MM.1S (cell line): ENCODE data around the gene TUBGCP3.

ENCODE experiments used
- DNase-seq: peaks from one replicate; pipeline ENCODE4 v3.0.0-alpha.2; 2015
- H2AFZ ChIP-seq: fragments of 300-600 bp; sonication (generic); 2 replicates; pipeline ENCODE4 v1.6.0; 2016; ENCODE audit warnings: antibody characterized with exemption, low read length
- H3F3A ChIP-seq: fragments of 300-600 bp; sonication (generic); 2 replicates; pipeline ENCODE4 v1.6.1; 2016; ENCODE audit warnings: mild to moderate bottlenecking, antibody characterized with exemption, low read length, moderate library complexity, mixed read lengths; ENCODE audit not compliant: insufficient read depth
- H3K27ac ChIP-seq: fragments of 300-600 bp; sonication (generic); 2 replicates; pipeline ENCODE4 v1.5.1; 2016; ENCODE audit warnings: mild to moderate bottlenecking, low read length
- H3K27me3 ChIP-seq: fragments of 300-600 bp; sonication (generic); replicated peaks from 2 replicates; pipeline ENCODE4 v1.6.0; 2016; ENCODE audit warnings: low read length; ENCODE audit not compliant: insufficient read depth
- H3K36me3 ChIP-seq: fragments of 300-600 bp; sonication (generic); replicated peaks from 2 replicates; pipeline ENCODE4 v1.6.1; 2016; ENCODE audit warnings: mild to moderate bottlenecking, low read length, mixed read lengths; ENCODE audit not compliant: insufficient read depth
- H3K4me1 ChIP-seq: fragments of 300-600 bp; sonication (generic); 2 replicates; pipeline ENCODE4 v1.6.1; 2016; ENCODE audit warnings: low read length, mixed read lengths
- H3K4me2 ChIP-seq: fragments of 300-600 bp; sonication (generic); 2 replicates; pipeline ENCODE4 v1.6.0; 2016; ENCODE audit warnings: low read depth, low read length
- H3K4me3 ChIP-seq: fragments of 300-600 bp; sonication (generic); 2 replicates; pipeline ENCODE4 v1.5.1; 2016; ENCODE audit warnings: low read length, mixed read lengths
- H3K79me2 ChIP-seq: fragments of 300-600 bp; sonication (generic); 2 replicates; pipeline ENCODE4 v1.6.1; 2016; ENCODE audit warnings: mixed run types, low read length, mixed read lengths
- H3K9ac ChIP-seq: fragments of 300-600 bp; sonication (generic); 2 replicates; pipeline ENCODE4 v1.6.1; 2016; ENCODE audit warnings: low read length, mixed read lengths
- H3K9me2 ChIP-seq: fragments of 300-600 bp; sonication (generic); replicated peaks from 2 replicates; pipeline ENCODE4 v1.6.1; 2016; ENCODE audit warnings: mild to moderate bottlenecking, low read length, mixed read lengths; ENCODE audit not compliant: insufficient read depth
- H3K9me3 ChIP-seq: fragments of 300-600 bp; sonication (generic); replicated peaks from 2 replicates; pipeline ENCODE4 v1.6.1; 2016; ENCODE audit warnings: mild to moderate bottlenecking, low read length, mixed read lengths; ENCODE audit not compliant: insufficient read depth
- H4K20me1 ChIP-seq: fragments of 300-600 bp; sonication (generic); 2 replicates; pipeline ENCODE4 v1.6.1; 2016; ENCODE audit warnings: mild to moderate bottlenecking, low read length, moderate library complexity, mixed read lengths; ENCODE audit not compliant: insufficient read depth
- CTCF ChIP-seq: fragments of 300-600 bp; sonication (generic); IDR thresholded peaks from 2 replicates; pipeline ENCODE4 v1.5.1; 2016; ENCODE audit warnings: antibody characterized with exemption, low read length, mixed read lengths
- EZH2 ChIP-seq: fragments of 300-600 bp; sonication (generic); optimal IDR thresholded peaks from 2 replicates; pipeline ENCODE3; 2017; ENCODE audit warnings: low read depth, mild to moderate bottlenecking, antibody characterized with exemption, low read length, mixed read lengths
- EZH2phosphoT487 ChIP-seq: fragments of 300-600 bp; sonication (generic); IDR thresholded peaks from 2 replicates; pipeline ENCODE4 v1.6.1; 2018; ENCODE audit warnings: antibody characterized with exemption, low read length

The TUBGCP3 gene

DNA sequence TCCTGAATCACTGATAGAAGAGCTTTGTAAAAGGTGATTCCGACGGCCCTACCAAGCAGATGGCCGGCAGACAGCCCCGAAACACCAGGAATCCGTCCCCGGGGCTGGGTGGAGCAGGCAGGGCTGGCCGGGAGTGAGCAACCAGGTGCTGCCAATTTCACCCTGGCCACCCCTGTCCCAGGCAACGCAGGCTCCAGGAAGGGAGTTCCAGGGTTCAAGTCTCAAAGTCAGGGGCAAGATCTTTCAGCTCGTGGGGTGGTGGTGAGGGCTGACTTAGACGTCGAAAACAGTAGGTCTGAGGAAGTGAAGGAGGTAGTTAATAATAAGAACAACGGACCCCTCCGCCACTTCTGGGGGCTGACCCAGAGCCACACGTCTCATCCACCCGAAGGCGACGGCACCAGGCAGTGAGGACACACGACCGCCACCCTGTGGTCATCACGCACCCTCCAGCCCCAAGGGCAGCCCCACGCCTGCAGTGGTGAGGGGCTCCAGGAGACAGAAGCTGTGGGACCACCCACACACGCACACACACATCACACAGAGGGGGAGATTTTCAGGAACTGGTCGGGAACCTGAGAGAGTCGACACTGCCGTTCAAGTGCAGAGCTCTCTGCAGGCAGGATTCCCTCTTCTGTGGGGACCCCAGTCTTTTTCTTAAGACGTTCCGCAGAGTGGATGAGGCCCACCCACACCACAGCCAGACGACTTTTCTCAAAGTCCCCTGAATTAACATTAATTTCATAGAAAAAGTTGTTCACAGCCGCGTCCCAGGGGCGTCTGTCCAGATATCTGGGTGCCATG is 144.6 kb downstream of the TUBGCP3 start:
- DNase-seq: no peak
- Histone ChIP-seq H3K27me3 (peaks cover 45% of the 10 kb centered on the region), H3K9ac (no peak overlapping the region), H4K20me1 (no peaks in the 10 kb centered on the region), H3K79me2 (no peaks in the 10 kb centered on the region), H3K9me3 (no peaks in the 10 kb centered on the region), H3K27ac (no peak overlapping the region), H3K9me2 (no peaks in the 10 kb centered on the region), H3K4me2 (no peak overlapping the region), H2AFZ (0 out of 2 replicates have a peak overlapping the region, but pooled peaks have one; percentile 0), H3K36me3 (no peaks in the 10 kb centered on the region), H3F3A (no peaks in the 10 kb centered on the region), H3K4me1 (0 out of 2 replicates have a peak, but pooled peaks cover 6% of the 10 kb centered on the region), H3K4me3 (no peak overlapping the region)
- TF ChIP-seq EZH2phosphoT487: no peak
- TF ChIP-seq CTCF: peak; percentile 31

DNA sequence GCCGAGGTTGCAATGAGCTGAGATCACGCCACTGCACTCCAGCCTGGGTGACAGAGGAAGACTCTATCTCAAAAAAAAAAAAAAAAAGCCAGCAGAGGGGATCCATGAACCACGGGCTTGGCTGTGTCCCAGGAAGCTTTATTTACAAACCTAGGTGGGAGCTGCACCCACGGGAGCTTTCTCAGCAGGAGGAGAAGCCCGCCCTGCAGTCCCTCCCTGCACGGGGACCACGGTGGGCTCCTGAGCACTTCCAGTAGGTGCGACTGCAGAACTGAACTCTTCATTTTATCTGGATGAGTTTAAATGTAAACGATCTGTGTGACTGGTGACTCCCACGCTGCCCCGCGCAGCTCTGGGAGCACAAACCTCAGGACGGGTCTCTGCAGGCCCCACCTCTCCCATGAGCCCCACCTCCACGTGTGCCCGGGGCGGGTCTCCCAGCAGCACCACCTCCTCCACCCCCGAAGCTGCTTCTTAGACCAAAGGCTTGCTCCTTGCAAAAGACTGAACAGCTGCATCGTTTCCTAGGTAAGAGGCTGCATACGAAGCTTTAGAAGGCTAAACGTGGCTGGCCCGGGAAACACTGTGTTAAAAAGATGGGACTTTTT is 145.4 kb downstream of the TUBGCP3 start:
- no peaks in the 10 kb centered on the region for H3K9me2 ChIP-seq
- H3K27ac ChIP-seq: no peak overlapping the region
- H3K27me3 ChIP-seq: peaks cover 37% of the 10 kb centered on the region
- no peak for TF ChIP-seq CTCF
- no peak for TF ChIP-seq EZH2phosphoT487
- TF ChIP-seq EZH2: no peak
- no peaks in the 10 kb centered on the region for H3K79me2 ChIP-seq
- H3K9me3 ChIP-seq: no peaks in the 10 kb centered on the region
- H3K4me2 ChIP-seq: no peak overlapping the region
- H3K4me3 ChIP-seq: no peak overlapping the region
- no peaks in the 10 kb centered on the region for H3K36me3 ChIP-seq
- DNase-seq: no peak
- no peaks in the 10 kb centered on the region for H4K20me1 ChIP-seq
- H3K4me1 ChIP-seq: 0 out of 2 replicates have a peak, but pooled peaks cover 6% of the 10 kb centered on the region
- H3K9ac ChIP-seq: no peak overlapping the region
- no peak overlapping the region for H2AFZ ChIP-seq
- no peaks in the 10 kb centered on the region for H3F3A ChIP-seq

DNA sequence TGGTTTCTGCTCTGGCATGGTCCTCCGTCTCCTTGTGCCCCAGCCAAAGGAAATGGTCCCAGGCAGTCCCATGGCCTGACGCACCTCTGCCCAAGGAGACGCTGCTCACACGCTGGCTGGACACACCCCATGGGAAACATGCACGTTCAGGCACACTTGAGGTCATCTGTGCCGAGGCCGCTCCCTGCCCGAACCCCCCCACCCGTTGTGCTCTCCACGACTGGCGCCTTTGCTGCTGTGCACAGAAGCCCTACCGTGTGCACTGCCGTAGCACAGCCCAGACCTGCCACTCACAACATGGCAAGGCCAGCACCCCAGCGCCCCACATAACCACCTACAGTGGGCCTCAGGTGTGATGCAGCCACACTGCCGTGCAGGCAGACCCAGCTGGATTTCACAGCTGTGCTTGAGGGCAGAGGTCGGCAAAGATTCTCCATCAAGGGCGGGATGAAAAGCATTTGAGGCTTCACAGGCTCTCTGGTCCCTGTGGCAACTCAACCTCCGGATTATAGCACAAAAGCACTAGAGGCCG is 146.1 kb downstream of the TUBGCP3 start:
- Histone ChIP-seq H3K4me3 (no peak overlapping the region), H3K9me2 (no peaks in the 10 kb centered on the region), H4K20me1 (no peaks in the 10 kb centered on the region), H3K4me2 (no peak overlapping the region), H3K4me1 (0 out of 2 replicates have a peak, but pooled peaks cover 6% of the 10 kb centered on the region), H3F3A (no peaks in the 10 kb centered on the region), H3K9me3 (no peaks in the 10 kb centered on the region), H3K27me3 (peaks cover 32% of the 10 kb centered on the region), H3K79me2 (no peaks in the 10 kb centered on the region), H3K9ac (no peak overlapping the region), H3K36me3 (no peaks in the 10 kb centered on the region), H2AFZ (no peak overlapping the region), H3K27ac (no peak overlapping the region)
- no peak for DNase-seq
- TF ChIP-seq EZH2phosphoT487 (no peak), EZH2 (no peak), CTCF (no peak)
